ENCODE data around the gene HBQ1. TPM values are rescaled to one million over a fixed set of nuclear protein-coding genes. Genes with fewer than 3 reads are reported as not detected.
"Not testable (repeated sequence)": the region's sequence is repeated elsewhere in the genome, so short reads cannot be mapped to it uniquely, and the experiment has no call there.

The HBQ1 gene
- total RNA-seq, 1 donor: not detected

DNA sequence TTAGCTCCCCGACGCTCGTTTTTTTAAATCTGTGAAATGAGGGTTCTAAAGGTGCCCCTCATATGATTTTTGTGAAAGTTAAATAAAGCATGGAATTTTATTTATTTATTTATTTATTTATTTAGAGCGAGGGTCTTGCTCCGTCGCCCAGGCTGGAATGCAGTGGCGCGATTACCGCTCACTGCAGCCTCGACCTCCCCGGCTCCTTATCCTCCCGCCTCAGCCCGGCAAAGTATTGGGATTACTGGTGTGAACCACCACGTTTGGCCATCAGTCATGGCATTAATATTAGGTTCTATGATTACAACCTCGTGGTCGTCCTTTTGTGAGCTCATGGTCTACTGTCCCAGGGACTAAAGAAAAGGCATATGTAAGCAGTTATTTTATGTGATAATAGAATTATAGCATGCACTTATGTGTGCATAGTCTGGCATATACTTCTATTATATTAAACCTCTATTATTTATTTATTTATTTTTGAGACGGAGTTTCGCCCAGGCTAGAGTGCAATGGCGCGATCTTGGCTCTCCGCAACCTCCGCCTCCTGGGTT is 49.5 kb downstream of the HBQ1 start:
- no peak for DNase-seq (ENCODE audit: low read depth)
- TF ChIP-seq, protein P1, sequence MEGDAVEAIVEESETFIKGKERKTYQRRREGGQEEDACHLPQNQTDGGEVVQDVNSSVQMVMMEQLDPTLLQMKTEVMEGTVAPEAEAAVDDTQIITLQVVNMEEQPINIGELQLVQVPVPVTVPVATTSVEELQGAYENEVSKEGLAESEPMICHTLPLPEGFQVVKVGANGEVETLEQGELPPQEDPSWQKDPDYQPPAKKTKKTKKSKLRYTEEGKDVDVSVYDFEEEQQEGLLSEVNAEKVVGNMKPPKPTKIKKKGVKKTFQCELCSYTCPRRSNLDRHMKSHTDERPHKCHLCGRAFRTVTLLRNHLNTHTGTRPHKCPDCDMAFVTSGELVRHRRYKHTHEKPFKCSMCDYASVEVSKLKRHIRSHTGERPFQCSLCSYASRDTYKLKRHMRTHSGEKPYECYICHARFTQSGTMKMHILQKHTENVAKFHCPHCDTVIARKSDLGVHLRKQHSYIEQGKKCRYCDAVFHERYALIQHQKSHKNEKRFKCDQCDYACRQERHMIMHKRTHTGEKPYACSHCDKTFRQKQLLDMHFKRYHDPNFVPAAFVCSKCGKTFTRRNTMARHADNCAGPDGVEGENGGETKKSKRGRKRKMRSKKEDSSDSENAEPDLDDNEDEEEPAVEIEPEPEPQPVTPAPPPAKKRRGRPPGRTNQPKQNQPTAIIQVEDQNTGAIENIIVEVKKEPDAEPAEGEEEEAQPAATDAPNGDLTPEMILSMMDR (IDR thresholded peaks at IDR 0.05; ENCODE audit: insufficient read depth, low read depth, low read length): no peak
- peak overlapping the region; percentile 95 for H3K4me3 ChIP-seq (ENCODE audit: low read depth, low read length)

DNA sequence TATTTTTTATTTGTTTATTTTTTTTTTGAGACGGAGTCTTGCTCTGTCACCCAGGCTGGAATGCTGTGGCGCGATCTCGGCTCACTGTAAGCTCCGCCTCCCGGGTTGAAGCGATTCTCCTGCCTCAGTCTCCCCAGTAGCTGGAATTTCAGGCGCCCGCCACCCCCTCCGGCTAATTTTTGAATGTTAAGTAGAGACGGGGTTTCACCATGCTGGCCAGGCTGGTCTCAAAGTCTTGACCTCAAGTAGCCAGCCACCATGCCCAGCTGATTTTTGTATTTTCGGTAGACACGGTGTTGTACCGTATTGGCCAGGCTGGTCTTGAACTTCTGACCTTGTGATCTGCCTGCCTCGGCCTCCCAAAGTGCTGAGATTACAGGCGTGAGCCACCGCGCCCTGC is 50.1 kb downstream of the HBQ1 start:
- DNase-seq (ENCODE audit: low read depth); H3K4me3 ChIP-seq (ENCODE audit: low read depth, low read length): not testable (repeated sequence)

Small RNA genes lying within 50 kb of the gene (small RNA-seq; reads per million reads assigned to genes)
- gene RF00019: not detected

Other genes with a start within 250 kb of the HBQ1 start
- 2.6 and 5.6 TPM in 2 replicates for gene POLR3K, start 126.9 kb upstream of the HBQ1 start, total RNA-seq
- 15.5 and 22.5 TPM in 2 replicates for gene SNRNP25, start 126.6 kb upstream of the HBQ1 start, total RNA-seq
- 32.8 and 37.4 TPM in 2 replicates for gene RHBDF1, start 107.8 kb upstream of the HBQ1 start, total RNA-seq
- 161 and 277 TPM in 2 replicates for gene MPG, start 102.2 kb upstream of the HBQ1 start, total RNA-seq
- 10.6 and 13.0 TPM in 2 replicates for gene NPRL3, start 41.8 kb upstream of the HBQ1 start, total RNA-seq
- not detected in 2 replicates for gene HBZ, start 27.8 kb upstream of the HBQ1 start, total RNA-seq
- gene HBM, start 14.5 kb upstream of the HBQ1 start, total RNA-seq: not detected in 2 replicates
- gene HBA2, start 7.6 kb upstream of the HBQ1 start, total RNA-seq: not detected in 2 replicates
- gene HBA1, start 3.8 kb upstream of the HBQ1 start, total RNA-seq: not detected in 2 replicates
- 44.1 and 52.7 TPM in 2 replicates for gene LUC7L, start 49.0 kb downstream of the HBQ1 start, total RNA-seq
- 58.7 and 59.6 TPM in 2 replicates for gene FAM234A, start 54.4 kb downstream of the HBQ1 start, total RNA-seq
- 0.64 and 0.86 TPM in 2 replicates for gene RGS11, start 95.5 kb downstream of the HBQ1 start, total RNA-seq
- 0.32 TPM in 1 of 2 replicates, not detected in the other for gene ARHGDIG, start 100.1 kb downstream of the HBQ1 start, total RNA-seq
- gene PDIA2, start 102.7 kb downstream of the HBQ1 start, total RNA-seq: under 0.01 and 0.43 TPM in 2 replicates
- 14.5 and 16.4 TPM in 2 replicates for gene AXIN1, start 172.3 kb downstream of the HBQ1 start, total RNA-seq
- 80.3 and 86.7 TPM in 2 replicates for gene MRPL28, start 190.1 kb downstream of the HBQ1 start, total RNA-seq
- 51.5 and 52.2 TPM in 2 replicates for gene PGAP6, start 201.5 kb downstream of the HBQ1 start, total RNA-seq
- 126 TPM in 2 replicates for gene NME4, start 216.7 kb downstream of the HBQ1 start, total RNA-seq
- 11.6 and 16.0 TPM in 2 replicates for gene DECR2, start 221.4 kb downstream of the HBQ1 start, total RNA-seq
- 19.0 and 19.4 TPM in 2 replicates for gene RAB11FIP3, start 245.2 kb downstream of the HBQ1 start, total RNA-seq